ENCODE results near the gene ADM. TPM values are rescaled to one million over a fixed set of nuclear protein-coding genes. Genes with fewer than 3 reads are reported as not detected.

The ADM gene
- total RNA-seq, 1 donor from 2014 or later = 569 TPM

- DNase-seq = peak; percentile 18
Observed at GRCh38 chr11:10310301-10310841, 5.5 kb downstream of the ADM start.

- DNase-seq = no peak
Observed at GRCh38 chr11:10311802-10312201, 6.9 kb downstream of the ADM start.

- DNase-seq = peak; percentile 70
Observed at GRCh38 chr11:10314199-10315072, 9.6 kb downstream of the ADM start.

DNA sequence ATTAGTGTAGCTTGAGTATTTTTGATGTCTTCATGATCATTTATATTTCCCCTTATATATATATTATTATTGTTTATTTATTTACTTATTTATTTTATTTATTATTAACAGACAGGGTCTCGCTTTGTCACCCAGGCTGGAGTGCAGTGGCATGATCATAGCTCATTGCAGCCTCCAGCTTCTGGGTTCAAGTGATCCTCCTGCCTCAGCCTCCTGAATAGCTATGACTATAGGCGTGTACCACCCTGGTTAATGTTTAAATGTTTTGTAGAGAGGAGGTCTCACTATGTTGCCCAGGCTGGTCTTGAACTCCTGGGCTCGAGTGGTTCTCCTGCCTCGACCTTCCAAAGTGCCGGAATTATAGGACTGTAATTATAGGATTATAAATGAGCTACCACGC lies 10.2 kb downstream of the ADM start:
- no peak for DNase-seq

- no peak for DNase-seq
Observed at GRCh38 chr11:10317151-10317755, 12.4 kb downstream of the ADM start.

GRCh38 chr11:10317776-10318526 lies 13.1 kb downstream of the ADM start:
- DNase-seq = no peak

DNA sequence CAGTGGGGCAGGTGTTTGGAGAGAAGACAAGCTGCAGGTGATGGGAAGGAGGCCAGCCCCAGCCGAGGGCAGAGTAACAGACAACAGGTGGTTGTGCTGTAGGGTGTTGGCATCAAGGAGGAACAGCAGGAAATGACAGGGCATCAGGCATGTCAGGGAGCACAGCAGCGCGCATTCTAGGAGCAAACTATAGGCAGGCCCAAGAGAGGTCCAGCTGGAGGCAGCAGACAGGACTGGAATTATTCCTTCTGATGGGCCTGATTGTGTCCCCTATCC lies 13.6 kb downstream of the ADM start:
- peak; percentile 9 for DNase-seq

DNA sequence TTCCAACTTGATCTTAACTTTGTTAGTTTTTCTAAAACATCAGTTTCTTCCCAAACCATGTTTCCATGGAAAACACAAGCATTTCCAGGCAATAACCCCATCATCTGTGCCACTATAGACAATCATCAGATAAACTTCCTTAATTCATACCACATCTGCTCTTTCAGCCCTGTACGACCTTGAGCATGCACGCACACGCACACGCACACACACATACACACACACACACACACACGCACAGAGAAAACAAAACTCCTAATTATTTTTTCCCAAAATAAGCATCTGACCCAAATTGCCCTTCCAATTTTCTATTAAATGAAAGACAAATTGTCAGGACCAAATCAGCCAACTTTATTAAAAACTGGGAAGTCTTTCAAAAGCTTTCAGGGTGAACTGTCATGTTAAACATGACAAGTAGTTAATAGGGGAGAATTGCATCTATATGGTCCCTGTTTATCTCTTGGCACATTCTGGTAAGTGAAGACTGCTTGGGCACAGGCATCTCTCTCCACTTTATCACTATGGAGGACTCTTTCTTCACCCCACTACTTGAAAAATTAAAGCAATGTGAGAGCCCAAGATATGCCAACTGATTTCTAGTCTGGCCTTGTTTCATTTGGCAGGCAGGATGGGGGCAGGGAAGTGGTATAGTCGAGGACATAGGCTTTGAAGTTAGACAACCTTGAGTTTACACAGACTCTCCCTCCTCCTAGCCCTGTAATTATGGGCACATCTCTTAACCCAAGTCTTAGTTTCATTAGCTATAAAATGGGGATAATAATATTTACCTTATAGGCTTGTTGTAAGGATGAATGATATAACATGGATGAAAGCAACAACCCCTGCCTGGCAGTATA lies 15.1 kb downstream of the ADM start:
- DNase-seq = no peak

DNA sequence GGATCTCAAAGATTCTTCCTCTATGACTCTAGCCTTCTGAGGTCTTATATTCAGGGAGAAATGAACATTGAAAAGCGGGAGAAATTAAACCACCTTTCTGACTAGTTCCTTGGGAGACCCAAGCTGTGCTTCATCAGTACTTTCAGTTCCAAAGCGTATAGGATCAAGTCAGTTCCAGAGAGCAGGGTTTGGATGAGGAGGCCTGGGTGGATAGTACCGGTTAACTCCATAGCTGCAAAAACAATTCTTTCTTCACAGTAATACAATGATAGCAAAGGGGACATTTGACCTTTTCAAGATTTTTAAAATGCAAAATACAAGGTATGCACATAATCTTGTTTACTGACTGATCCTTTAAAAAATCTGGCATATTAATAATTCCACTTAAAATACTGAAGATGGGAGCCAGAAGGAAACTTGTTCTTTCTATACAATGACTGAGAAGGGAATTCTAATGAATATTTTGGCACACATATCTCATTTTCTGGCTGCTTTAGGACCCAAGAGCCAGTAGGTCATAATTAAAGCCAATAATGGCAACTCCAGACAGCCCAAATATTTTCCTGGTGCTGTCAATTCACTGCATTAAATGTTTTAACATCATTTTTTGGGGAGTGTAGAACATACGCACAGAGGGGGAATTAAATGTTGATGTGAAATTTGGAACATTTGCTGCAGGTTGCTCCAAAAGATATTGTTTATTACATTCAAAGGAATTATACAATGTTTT lies 16.0 kb downstream of the ADM start:
- DNase-seq = no peak

DNA sequence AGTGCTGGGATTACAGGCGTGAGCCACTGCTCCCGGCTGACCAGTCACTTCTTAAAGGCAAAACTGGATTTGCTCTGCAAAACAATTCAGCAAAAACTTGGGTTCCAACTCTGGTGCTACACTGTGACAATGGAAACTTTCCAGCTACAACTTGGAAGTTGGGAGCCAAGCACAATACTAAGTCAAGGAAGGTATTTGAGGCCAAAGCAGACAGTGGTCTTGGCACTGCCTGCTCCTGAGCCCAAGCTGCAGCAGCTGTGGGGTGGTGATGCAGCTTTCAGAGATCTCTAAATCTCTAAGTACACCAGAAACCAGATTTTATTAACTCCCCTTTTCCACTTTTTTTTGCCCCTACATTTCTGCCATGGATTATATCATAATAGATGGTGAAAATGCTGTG lies 17.5 kb downstream of the ADM start:
- DNase-seq = peak; percentile 24

- DNase-seq = peak; percentile 91
Observed at GRCh38 chr11:10322830-10323792, 18.2 kb downstream of the ADM start.

GRCh38 chr11:10323793-10324170 lies 18.9 kb downstream of the ADM start:
- DNase-seq = peak; percentile 74

DNA sequence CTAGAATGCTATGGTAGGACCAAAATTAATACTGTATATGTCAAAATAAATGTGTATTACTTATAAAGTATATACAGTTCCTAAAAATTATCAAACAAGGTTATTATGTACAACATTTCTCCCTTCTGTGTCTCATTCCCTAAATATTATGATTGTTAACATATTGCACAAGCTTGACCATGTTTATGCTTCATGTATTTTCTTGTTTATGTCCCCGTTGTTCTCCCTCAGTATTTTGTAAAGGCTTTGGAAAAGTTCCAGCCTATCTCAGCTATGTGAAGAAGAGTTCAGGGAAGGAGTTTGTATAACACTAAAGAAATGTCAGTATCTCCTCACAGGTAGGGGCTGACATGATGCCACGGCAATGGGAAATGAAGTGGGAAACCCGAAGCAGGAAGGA lies 19.6 kb downstream of the ADM start:
- DNase-seq = no peak

GRCh38 chr11:10325277-10326011 lies 20.6 kb downstream of the ADM start:
- DNase-seq = peak; percentile 85

DNA sequence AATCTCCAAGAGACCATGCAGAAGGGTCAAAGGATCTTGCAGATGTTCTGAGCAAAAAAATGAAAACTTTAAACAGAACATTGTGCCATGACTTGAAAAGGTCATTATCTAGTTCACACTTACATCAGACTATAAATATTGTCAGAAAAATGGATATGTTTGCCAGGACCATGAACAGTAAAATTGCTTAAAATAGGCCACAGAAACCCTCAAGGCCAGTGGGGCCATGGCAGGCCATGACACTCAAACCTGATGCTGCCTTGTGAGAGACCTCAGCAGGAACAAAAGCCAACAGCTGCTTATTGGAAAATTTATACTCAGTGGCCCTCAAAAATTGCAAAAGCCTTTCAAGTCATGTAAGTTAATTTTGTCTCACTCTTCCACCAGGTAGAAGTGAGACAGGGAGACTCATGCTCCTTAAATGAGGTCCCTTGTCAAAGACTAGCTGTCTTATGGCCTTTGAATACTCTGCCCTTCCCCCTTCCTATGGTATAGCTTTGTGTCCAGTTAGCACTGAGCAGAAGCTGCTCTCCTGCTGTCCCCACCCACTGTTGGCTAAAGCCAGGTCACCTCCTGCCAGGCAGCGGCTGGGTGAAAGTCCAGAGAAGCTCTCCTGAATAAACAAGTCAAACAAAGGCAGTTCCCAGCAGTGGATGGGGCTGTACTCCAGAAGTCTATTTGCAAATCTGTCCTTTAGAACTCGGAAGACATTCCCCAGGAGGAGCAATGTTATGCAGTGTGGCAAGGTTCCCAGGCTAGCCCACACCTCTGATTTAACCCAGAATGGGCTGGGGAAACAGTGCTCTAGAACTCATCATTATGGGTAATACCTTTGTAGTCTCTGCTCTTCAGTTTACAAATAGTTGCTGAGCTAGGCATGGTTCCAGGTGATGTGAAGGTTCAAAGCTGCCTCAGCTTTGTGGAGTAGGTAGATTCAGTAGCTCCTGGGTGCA lies 21.4 kb downstream of the ADM start:
- peak; percentile 74 for DNase-seq

DNA sequence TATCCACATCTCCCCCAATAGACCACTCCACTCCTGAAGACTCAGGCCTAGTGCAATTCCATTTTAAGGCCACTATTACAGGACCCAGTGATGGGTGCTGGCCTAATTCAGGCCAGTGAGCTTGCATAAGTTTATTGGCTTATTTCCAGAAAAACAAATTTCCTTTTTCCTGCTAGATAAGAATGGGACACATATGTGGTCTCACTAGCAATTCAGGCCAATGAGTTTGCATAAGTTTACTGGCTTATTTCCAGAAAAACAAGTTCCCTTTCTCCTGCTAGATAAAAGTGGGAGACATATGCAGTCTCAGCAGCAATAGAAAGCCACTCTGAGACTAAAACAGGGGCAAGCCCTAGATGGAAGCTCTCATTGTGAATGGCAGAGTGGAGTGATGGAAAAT lies 22.4 kb downstream of the ADM start:
- DNase-seq = peak; percentile 81

DNA sequence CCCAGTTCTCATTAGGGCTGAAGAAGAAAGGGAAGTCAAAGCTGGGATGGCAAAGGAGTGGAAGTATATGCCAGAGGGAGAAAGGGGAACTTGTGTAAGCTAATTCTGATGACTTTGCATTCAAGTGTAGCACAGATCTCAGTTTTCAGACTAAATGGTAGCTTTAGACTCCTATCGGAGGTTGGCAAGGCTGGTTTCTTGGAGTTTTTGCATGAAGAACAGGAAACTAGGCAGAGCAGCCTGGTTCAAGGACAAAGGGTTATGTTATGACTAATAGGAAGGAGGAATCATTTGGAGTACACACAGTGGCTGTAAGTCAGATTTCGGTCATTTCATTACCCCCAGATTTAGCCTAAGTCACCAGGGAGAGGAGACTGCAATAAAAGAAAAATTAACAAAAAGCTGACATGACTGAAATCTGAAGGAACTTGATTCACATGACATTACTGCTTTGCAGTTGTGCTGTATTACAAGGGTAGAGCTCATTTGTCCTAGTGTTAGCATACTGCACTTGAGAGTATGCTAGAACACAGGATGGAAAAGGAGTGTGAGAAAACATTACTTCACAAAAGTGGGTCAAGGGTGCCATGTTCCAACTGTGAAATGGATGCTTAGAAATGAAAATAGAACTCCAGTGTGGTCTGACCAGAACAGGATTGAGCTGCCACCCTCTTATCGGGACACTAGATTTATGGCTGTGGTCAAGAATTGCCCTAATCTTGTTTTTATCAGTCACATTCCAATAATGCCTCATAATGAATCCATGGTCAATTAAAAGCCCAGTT lies 23.6 kb downstream of the ADM start:
- DNase-seq = peak; percentile 75

DNA sequence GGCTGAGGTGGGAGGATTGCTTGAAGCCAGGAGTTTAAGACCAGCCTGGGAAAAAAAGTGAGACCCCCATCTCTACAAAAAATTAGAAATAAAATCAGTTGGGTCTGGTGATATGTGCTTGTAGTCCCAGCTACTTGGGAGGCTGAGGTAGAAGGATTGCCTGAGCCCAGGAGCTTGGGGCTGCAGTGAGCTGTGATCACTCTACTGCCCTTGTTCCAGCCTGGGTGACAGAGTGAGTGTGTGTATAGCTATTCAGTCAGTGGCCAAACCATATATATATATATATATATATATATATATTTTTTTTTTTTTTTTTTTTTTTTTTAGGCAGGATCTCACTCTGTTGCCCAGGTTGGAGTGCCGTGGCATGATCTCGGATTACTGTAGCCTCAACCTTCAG lies 24.5 kb downstream of the ADM start:
- DNase-seq = no peak
